C1 segment of cervical spinal cord (tissue), 14 donors: ENCODE measurements around the gene GABPB2.
A peak's percentile ranks its signal among the peaks of the same experiment; 100 is the strongest.
"Not testable (repeated sequence)": the region's sequence is repeated elsewhere in the genome, so short reads cannot be mapped to it uniquely, and the experiment has no call there.

Experiments
- DNase-seq, 14 donors: peaks; one replicate each; lab custom pipeline; 2025; lab: John Stamatoyannopoulos, UW

GABPB2 gene

DNA sequence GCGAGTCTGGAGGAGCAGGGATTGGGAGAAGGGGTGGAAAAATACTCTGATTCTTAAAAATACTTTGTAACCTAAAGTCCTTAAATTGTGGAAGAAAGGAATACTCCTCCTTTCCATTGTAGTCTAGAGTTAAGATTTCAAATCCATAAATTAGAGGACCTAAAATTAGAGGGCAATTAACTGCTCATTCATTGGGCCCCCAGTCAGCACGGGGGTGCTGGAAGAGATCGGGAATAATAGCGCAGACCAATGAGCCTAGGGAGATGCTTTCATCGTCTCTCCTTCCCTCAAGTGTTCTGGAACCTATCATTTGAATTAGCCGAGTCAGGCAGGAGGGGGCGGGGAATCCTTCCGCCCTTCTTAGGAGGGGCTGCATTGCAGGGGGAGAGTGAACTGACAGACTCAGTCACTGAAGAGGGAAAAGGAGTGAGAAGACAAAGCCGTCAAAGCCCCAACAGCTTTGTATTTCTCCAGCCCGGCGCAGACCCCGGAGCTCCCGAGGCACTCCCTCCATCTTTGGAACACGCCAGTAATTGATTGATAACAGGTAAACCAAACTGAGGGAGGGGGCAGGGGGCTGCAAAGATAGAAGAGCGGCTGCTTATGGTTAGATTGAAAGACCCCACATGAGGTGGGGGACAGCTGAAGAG lies 10.4 kb upstream of the GABPB2 start, which contains the start of gene MLLT11:
TSS of gene MLLT11 (plus strand) at position 391 of the 650 bp plus-strand sequence. CDS start 6,828 bp downstream, outside the sequence.
- peak in 12 of 14 donors; percentile 20 to 87 (median 42) for DNase-seq

DNA sequence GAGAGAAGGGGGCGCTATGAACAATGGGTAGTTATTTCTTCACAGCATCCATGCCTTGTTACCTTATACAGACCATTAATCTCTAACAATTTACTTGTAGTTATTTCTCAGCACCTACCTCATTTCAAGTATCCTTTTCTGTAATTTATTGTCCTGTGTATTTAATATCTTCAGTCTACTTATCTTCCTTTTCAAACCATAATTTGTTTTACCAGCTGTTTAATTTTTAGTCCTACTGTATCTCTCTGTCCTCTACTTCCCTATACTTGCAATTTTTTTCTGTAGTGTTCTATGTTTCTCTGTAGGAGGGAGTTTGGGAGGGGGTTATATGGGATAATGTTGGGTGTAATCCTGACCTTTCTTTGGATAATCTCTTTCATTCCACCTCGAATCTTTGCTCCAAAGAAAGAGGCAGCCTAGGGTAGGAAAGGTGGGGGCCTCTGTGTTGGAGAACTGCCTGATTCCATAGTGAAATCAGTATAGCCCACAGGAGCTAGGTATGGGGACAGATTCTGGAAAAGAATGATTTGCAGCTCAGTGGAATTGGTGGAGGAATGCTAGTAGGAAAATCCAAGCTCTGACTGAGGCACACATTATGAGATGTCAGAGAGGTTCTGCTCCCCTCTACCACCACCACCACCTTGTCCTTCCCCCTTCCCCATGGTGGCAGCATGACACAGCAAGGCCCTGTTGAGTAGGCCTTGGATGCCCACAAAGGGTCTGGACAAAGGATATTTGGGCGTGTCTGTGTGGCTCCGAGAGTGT lies 9.7 kb upstream of the GABPB2 start:
- DNase-seq = peak in 1 of 14 donors; percentile 67

DNA sequence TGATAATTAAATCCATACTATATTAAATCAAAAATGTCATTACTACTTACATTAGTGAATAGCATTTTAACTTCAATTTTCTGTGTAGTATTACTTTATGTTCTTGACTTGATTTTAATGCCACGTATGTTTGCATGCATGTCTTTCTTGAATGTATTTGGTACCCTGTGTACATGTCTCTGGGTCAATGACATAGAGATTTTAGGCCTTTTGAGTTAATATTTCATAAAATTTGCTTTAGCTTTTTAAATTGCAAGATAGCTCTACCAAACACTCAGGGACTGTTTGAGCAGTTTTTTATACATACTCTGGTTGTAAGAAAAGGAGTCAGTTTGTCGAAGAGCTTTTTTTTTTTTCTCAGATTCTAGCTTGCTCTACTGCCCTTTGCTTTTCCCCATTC lies 8.9 kb upstream of the GABPB2 start:
- DNase-seq = peak in 1 of 14 donors; percentile 33

GRCh38 chr1:151062741-151063371 lies 7.7 kb upstream of the GABPB2 start:
- peak in 1 of 14 donors; percentile 10 for DNase-seq

GRCh38 chr1:151065089-151065645 lies 5.4 kb upstream of the GABPB2 start:
- DNase-seq = no peak

GRCh38 chr1:151067185-151067584 lies 3.4 kb upstream of the GABPB2 start:
- no peak for DNase-seq

DNA sequence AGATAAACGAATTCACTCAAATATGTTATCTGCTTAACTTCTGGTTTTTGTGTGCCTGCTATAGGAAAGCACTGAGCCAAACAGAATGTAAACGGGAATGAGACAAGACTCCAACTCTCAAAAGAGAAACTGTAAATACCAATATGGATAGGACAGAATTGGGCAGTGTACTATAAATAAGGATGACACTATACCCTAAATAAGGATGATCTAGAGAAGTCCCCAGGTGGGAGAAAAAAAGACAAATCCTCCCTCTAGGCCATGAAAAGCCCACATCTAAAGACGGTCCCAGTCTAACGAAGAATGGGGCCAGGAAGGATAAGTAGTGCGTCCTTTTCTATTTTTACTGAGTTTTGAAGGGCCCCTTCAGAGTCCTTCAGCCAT lies 1.5 kb upstream of the GABPB2 start:
- no peak for DNase-seq

- DNase-seq = no peak
These were observed 1.7 kb downstream of the GABPB2 start for GRCh38 chr1:151072224-151072623.

DNA sequence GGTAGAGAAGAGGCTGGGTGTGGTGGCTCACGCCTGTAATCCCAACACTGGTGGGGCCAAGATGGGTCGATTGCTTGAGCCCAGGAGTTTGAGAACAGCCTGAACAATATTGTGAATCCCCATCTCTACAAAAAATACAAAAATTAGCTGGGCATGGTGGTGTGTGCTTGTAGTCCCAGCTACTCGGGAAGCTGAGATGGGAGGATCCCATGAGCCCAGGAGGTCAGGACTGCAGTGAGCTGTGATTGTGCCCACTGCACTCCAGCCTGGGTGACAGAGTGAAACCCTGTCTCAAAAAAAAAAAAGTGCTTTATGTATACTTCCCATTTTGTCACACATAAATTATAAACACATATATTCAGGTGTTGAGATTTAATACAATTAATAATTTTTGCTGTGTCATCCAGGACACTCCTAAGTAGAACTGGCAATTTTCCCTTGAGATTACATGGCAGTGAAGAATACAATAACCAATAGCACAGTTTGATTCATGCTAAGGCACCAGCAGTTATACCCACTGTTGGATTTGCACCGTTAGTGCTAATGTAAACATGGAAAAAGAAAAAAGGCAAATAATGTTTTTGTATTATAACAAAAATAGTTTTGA lies 15.5 kb downstream of the GABPB2 start:
- no peak for DNase-seq

DNA sequence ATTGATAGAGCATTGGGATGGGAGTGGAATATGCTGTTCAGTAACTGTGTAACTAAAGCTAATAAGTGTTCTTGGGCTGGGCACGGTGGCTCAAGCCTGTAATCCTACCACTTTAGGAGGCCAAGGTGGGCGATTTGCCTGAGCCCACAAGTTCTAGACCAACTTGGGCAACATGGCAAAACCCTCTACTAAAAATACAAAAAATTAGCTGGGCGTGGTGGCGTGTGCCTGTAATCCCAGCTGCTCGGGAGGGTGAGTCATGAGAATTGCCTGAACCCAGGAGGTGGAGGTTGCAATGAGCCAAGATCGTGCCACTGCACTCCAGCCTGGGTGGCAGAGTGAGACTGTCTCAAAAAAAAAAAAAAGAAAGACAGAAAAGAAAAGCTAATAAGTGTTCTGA lies 26.9 kb downstream of the GABPB2 start:
- not testable (repeated sequence) for DNase-seq

- no peak for DNase-seq
These were observed 27.6 kb downstream of the GABPB2 start for GRCh38 chr1:151098126-151098525.

DNA sequence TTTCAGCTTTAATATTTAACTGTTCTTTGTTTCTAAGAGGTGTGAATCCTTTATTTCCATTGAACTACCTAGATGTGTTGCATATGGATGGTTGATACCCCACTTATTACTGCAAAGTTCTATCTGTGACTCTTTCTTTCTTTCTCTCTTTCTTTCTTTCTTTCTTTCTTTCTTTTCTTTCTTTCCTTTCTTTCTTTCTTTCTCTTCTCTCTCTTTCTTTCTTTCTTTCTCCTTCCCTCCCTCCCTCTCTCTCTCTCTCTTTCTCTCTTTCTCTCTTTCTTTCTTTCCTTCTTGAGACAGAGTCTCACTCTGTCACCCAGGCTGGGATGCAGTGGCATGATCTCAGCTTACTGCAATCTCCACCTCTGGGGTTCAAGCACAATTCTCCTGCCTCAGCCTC lies 34.1 kb downstream of the GABPB2 start:
- DNase-seq = no peak

GRCh38 chr1:151106894-151107293 lies 36.3 kb downstream of the GABPB2 start:
- no peak for DNase-seq

DNA sequence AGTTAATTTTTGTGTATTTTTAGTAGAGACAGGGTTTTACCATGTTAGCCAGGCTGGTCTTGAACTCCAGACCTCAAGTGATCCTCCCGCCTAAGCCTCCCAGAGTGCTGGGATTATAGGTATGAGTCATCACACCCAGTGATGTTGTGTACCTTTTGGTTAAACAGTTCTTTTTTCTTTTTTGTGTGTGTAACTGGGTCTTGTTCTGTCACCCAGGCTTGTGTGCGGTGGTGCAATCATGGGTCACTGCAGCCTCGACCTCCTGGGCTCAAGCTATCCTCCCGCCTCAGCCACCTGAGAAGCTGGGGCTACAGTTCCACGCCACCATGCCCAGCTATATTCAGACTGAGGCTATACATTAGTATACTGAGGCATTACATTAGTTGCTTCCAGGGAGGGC lies 37.8 kb downstream of the GABPB2 start:
- DNase-seq = no peak

- no peak for DNase-seq
These were observed 43.3 kb downstream of the GABPB2 start for GRCh38 chr1:151113877-151114276.

DNA sequence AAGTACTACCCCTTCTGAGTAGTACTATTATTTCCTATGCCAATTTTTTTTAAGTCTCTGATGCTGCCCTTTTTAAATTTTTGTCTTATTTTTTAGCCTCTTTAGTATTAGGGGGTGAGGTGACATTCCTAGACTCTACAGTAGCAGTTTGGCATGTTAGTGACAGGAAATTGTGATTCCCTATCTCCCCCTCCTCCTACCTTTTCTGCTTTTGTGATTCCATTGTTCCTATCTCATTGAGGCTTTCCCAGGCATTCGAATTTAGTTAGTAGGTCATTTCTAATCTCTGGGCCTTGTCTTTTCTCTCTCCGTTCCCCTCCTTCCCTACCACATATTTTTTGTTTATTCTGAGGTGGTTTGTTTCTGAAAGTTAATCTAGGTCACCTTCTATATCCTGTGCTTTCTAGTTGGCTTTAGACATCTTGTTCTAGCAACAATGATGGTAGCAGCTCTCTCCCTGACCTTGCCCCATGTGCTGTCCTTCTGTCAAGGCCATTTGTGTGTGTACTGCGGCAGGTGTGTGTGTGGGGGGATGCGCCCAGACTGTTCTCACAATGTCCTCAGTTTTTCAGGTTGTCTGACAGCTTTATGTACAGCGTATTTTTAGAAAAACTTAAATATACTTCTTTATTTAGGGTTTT lies 54.3 kb downstream of the GABPB2 start:
- no peak for DNase-seq

- DNase-seq = no peak
These were observed 58.2 kb downstream of the GABPB2 start for GRCh38 chr1:151128800-151129199.

DNA sequence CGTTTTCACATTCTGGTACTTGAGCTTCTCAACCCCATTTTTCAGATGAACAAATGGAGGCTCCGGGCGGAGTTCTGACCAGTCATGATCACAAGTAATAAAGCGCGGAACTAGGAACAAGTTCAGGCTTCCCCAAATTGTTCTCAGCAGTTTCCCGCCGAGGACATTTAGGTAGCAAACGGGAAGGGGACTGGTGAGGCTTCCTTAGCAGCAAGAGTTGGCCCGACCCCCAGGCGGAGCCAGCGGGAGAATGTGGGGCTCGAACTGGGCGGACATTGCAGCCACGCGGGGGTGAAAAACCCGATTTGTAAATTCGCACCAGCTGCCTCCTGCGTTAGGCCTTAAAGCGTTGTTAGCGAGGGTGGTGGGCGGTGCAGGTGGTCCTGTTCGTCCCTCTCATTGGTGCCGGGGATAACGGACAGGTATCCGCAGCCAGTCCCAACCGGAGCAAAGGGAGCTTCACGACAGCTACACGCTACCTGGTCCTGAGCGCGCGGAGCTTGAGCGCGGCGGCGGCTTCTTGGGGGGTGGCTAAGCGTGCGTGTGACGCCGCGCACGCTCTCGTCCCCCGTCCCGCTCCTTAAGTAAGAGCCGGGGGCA lies 60.5 kb downstream of the GABPB2 start:
- peak in 12 of 14 donors; percentile 9 to 92 (median 50) for DNase-seq

DNA sequence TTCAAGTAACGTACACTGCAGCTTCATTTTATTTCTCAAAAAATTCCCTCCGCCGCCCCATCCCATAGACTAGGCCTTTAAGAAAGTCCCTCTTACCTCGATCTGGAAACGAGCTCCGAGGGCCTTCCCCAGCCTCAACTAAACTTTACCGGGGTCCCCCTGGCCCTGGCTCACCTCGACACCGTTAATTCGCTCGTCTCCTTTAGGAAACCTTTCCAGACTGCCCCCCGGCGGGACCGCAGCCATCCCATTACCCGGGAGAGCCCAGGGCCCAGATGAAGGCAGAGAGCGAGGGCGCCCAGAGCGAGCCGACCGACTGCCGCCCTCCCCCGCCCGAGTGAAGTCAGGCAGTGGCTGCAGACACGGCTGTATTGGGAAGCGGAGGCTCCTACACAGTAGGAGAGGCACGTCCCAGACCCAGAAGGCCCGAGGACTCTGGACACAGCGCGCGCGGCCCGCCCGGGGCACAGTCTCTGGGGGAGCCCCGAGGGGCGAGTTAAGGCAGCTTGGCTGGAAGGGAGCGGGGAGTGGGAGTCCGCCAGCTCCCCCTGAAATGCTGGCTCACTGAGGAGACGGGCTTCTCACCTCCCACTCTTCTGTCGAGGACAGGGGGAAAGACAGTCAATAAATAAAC lies 61.3 kb downstream of the GABPB2 start:
- DNase-seq = peak in 2 of 14 donors; percentile 27 to 33

- DNase-seq = no peak
These were observed 61.9 kb downstream of the GABPB2 start for GRCh38 chr1:151132335-151133017.
